ENCODE results near the gene NFKBIB. TPM values are rescaled to one million over a fixed set of nuclear protein-coding genes. Genes with fewer than 3 reads are reported as not detected.
A peak's percentile ranks its signal among the peaks of the same experiment; 100 is the strongest.

Gene NFKBIB
- total RNA-seq, 1 experiment from 2014 or later, result 51.2 TPM

- Histone ChIP-seq H4K20me1 (ENCODE audit: insufficient read depth) (no peaks in the 10 kb centered on the region), H2AFZ (ENCODE audit: low read depth, low read length, poor library complexity, severe bottlenecking) (no peak overlapping the region), H3K79me2 (ENCODE audit: insufficient read depth, low read length) (peaks cover 53% of the 10 kb centered on the region), H3K4me2 (ENCODE audit: low read length) (peak overlapping the region; percentile 95), H3K9me3 (ENCODE audit: control insufficient read depth in 1 of 2, insufficient read depth in 1 of 2, low read depth in 1 of 2, low read length in 2 of 2) (peaks cover 0 to 9% of the 10 kb centered on the region in 2 experiments; a peak in 1 of 4 replicates), H3K27me3 (ENCODE audit: insufficient read depth, low read length) (no peaks in the 10 kb centered on the region), H3K9ac (ENCODE audit: low read length) (no peak overlapping the region), H3K36me3 (ENCODE audit: control insufficient read depth in 1 of 2, insufficient read depth in 2 of 2, low read length in 2 of 2) (peaks cover 7 to 25% of the 10 kb centered on the region in 2 experiments), H3K27ac (ENCODE audit: low read depth, low read length) (peak overlapping the region; percentile 21), H3K4me1 (ENCODE audit: control insufficient read depth in 1 of 2, insufficient read depth in 2 of 2, low read length in 2 of 2) (peaks cover 11 to 20% of the 10 kb centered on the region in 2 experiments; a peak in 3 of 4 replicates), H3K9me2 (ENCODE audit: insufficient read depth) (no peaks in the 10 kb centered on the region), H3K4me3 (replicated peaks in 1 of 2; ENCODE audit: low read depth in 1 of 2, low read length in 2 of 2) (peak overlapping the region in 1 of 2 experiments; percentile 98; a peak in 2 of 4 replicates)
- CTCF ChIA-PET, result interaction anchor here (0.9 kb wide), 1 partner anchor 84 kb away, joined by 3 read pairs; no protein-coding TSS in a partner anchor
- TF ChIP-seq ZBTB33 (IDR thresholded peaks at IDR 0.05; ENCODE audit: extremely low read depth, insufficient replicate concordance, low read length), result no peak
- TF ChIP-seq MAX (IDR thresholded peaks at IDR 0.05), result no peak
- TF ChIP-seq ZFX (IDR thresholded peaks at IDR 0.05), result no peak
- TF ChIP-seq RAD21 (IDR thresholded peaks at IDR 0.05; ENCODE audit: low read depth), result peak; percentile 51
- peak; percentile 31 to 53 (median 47); a peak in 5 of 6 replicates for TF ChIP-seq CTCF (IDR thresholded peaks at IDR 0.05 in 2 of 3, conservative IDR thresholded peaks at IDR 0.05 in 1 of 3; ENCODE audit: borderline replicate concordance in 1 of 3, insufficient read depth in 1 of 3, low read depth in 2 of 3, low read length in 2 of 3)
- ATAC-seq (no peak), DNase-seq (ENCODE audit: low read depth, low spot score) (peak; percentile 26)
- POLR2A ChIA-PET, result no interaction called here
- intact Hi-C loops (cut with micrococcal nuclease), result loop anchor here (5.0 to 10.0 kb wide), 3 partner anchors 200 to 418 kb away; no protein-coding TSS in a partner anchor
- RAD21 ChIA-PET (ENCODE audit: low non-redundant PET in 1 of 2, low total read pairs in 2 of 2, uncharacterized antibody in 2 of 2, unreplicated experiment in 2 of 2), result interaction anchor here in 1 of 2 experiments (0.7 kb wide), 1 partner anchor 123 kb away, joined by 3 read pairs; no protein-coding TSS in a partner anchor
- no TSS peak for BruUV-seq (replicated peaks)
Measured at GRCh38 chr19:38932425-38933179, 32.8 kb downstream of the NFKBIB start.
